ENCODE data around the gene PLAAT2. TPM values are rescaled to one million over a fixed set of nuclear protein-coding genes. Genes with fewer than 3 reads are reported as not detected.

PLAAT2 gene
- total RNA-seq, 1 donor, result not detected

DNA sequence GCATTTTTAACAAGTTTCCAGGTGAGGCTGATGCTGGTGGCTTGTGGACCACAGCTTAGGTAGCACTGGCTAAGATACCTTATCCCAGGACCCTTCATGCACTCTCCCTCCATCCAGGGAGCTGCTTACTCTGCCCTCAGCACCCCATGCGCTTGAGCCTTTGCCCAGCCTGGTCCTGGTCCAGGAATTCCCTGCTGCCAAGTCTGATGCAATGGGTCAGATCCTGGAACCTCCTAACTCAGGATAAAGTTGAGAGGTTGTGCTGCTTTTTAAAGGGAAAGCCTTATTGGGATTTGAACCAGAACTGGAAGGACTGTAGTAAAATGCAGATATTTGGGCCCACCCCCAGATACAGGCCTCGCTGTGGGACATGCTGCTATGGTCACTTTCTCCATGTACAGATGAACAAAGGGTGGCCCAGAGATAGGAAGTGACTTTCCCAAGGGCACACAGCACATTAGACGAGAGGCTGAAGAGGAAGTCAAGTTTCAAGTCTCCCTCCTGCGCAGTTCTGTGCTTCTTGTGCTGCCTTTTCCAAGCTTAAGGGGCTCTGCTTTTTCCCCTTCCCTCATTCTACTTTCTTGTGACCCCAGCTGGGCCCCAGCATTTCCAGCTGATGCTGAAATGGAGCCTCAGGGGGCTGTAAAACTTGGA lies 58.1 kb downstream of the PLAAT2 start:
- Histone ChIP-seq H3K4me1 (ENCODE audit: insufficient read depth, low read length) (peaks cover 73% of the 10 kb centered on the region), H3K4me3 (ENCODE audit: low read length) (no peak overlapping the region), H3K9me3 (ENCODE audit: low read depth, low read length) (peaks cover 6% of the 10 kb centered on the region), H3K27me3 (ENCODE audit: insufficient read depth, low read length) (no peaks in the 10 kb centered on the region)

- Histone ChIP-seq H3K4me1 (ENCODE audit: insufficient read depth, low read length) (peaks cover 73% of the 10 kb centered on the region), H3K4me3 (ENCODE audit: low read length) (no peak overlapping the region), H3K27me3 (ENCODE audit: insufficient read depth, low read length) (no peaks in the 10 kb centered on the region), H3K9me3 (ENCODE audit: low read depth, low read length) (peaks cover 6% of the 10 kb centered on the region)
These were observed 59.1 kb downstream of the PLAAT2 start for GRCh38 chr11:63504054-63504453.

GRCh38 chr11:63503492-63503891 lies 59.7 kb downstream of the PLAAT2 start:
- Histone ChIP-seq H3K4me1 (ENCODE audit: insufficient read depth, low read length) (peaks cover 69% of the 10 kb centered on the region), H3K27me3 (ENCODE audit: insufficient read depth, low read length) (no peaks in the 10 kb centered on the region), H3K9me3 (ENCODE audit: low read depth, low read length) (peaks cover 6% of the 10 kb centered on the region), H3K4me3 (ENCODE audit: low read length) (no peak overlapping the region)

Other genes starting within 250 kb of the PLAAT2 start
- not detected for gene SLC22A9, start 193.6 kb downstream of the PLAAT2 start, total RNA-seq
- 0.42 TPM for gene PLAAT5, start 72.2 kb downstream of the PLAAT2 start, total RNA-seq
- 6.3 TPM for gene LGALS12, start 57.3 kb downstream of the PLAAT2 start, total RNA-seq
- gene PLAAT4, start 26.6 kb downstream of the PLAAT2 start, total RNA-seq, result 51.4 TPM
- gene PLAAT3, start 51.1 kb upstream of the PLAAT2 start, total RNA-seq, result 2.8 TPM
- 29.8 TPM for gene ATL3, start 108.0 kb upstream of the PLAAT2 start, total RNA-seq
- gene RTN3, start 118.1 kb upstream of the PLAAT2 start, total RNA-seq, result 65.1 TPM
- 2.6 TPM for gene ZFTA, start 205.4 kb upstream of the PLAAT2 start, total RNA-seq